BJ (cell line): ENCODE results near the gene MYH10. TPM values are rescaled to one million over a fixed set of nuclear protein-coding genes. Genes with fewer than 3 reads are reported as not detected.

Experiments
- CTCF ChIA-PET: fragments of 350-600 bp; formaldehyde crosslinking; extraction: SDS; loops from one replicate; lab custom pipeline; 2021; ENCODE audit warnings: antibody characterized with exemption, inconsistent platforms; lab: Yijun Ruan, JAX
- POLR2A ChIA-PET: fragments of 300-600 bp; sonication (Branson Sonifier 250); formaldehyde crosslinking; extraction: SDS; loops from one replicate; lab custom pipeline; 2021; ENCODE audit warnings: antibody characterized with exemption; lab: Charles Lee
- DNase-seq: peaks from one replicate; pipeline ENCODE4 v3.0.0-alpha.2; 2011; ENCODE audit warnings: low read depth
- H3K27me3 ChIP-seq: 2 replicates; pipeline ENCODE4 v1.6.0; 2011; ENCODE audit warnings: low read length; ENCODE audit not compliant: control insufficient read depth, insufficient read depth
- H3K36me3 ChIP-seq: 2 replicates; pipeline ENCODE4 v1.5.1; 2011; ENCODE audit warnings: low read length; ENCODE audit not compliant: control insufficient read depth, insufficient read depth
- H3K4me3 ChIP-seq: 2 replicates; pipeline ENCODE4 v1.5.1; 2011; ENCODE audit warnings: low read depth, mild to moderate bottlenecking, control low read depth, low read length
- CTCF ChIP-seq: IDR thresholded peaks from 2 replicates; pipeline ENCODE4 v1.5.1; 2011; ENCODE audit warnings: low read depth, mild to moderate bottlenecking, control low read depth, inconsistent platforms, low read length, moderate library complexity; ENCODE audit not compliant: insufficient read depth
- polyA plus RNA-seq: library from polyadenylated mRNA; depleted of rRNA; stranded (reverse); fragments of >200 nt; gene quantifications from 2 replicates; pipeline ENCODE4 v1.2.3, GENCODE V29; 2011

The MYH10 gene
- polyA plus RNA-seq, 1 experiment = 62.1 TPM

DNA sequence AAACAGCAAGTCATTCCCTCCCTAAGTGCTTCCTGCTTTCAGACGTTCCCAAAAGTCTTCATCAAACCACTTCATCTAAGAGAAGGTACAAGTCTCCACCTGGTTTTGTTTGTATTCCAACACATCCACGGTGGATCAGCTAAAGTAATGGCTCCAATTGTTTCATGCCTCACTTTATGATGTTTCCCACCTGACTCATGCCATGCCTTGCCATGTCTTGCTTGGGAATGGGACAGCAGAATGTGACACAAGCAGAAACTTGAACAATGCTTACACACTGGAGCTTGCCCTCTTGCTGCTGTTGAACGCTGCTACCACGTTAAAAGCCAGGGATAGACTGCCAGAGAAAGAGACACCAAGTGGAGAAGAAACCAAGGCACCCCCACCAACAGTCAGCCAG is 43.8 kb downstream of the MYH10 start:
- Histone ChIP-seq H3K36me3 (peaks cover 5% of the 10 kb centered on the region), H3K4me3 (no peak overlapping the region), H3K27me3 (no peaks in the 10 kb centered on the region)
- no peak for TF ChIP-seq CTCF
- ChIA-PET CTCF (no interaction called here), POLR2A (no interaction called here)
- no peak for DNase-seq

DNA sequence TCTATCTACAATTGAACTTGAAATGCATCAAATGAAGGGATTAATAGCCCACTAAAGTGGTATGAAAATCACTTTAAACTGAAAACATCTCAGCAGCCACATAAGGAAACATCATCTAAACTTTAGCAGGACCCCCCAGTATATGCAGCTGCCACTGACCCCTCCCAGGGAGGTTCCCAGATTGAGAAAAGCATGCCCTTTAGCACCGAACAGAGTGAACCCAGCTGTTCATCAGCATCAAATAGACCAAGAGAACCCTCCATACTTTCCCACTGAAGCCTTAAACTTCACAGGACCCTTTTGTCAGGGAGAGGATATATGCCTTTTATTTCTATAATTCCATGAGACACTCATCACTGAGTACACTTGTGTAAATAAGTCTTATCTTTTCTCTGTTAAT is 44.6 kb downstream of the MYH10 start:
- DNase-seq = no peak
- H3K36me3 ChIP-seq = peaks cover 5% of the 10 kb centered on the region
- ChIA-PET POLR2A (no interaction called here), CTCF (interaction anchor here (2.5 kb wide), 1 partner anchor 160 kb away, joined by 6 read pairs; no protein-coding TSS in a partner anchor)
- no peak overlapping the region for H3K4me3 ChIP-seq
- no peak for TF ChIP-seq CTCF
- H3K27me3 ChIP-seq = no peaks in the 10 kb centered on the region

DNA sequence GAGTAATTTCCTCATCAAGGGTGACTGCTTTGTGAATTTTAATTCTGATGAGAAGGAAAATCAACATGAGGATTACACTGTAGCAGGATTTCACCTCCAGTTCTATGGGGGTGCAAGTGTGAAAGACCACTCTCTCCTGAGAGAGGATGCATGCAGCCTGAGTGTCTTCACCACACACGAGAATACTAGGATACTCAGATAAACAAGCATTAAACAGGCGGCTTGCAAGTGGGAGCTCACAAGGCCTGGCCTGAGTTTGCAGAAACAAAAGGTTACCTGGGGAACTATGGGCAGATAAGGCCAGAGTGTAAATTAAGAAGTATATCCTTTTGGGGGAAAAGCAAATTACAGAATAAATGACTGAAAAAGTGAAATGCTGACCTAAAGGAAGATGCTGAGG is 46.6 kb downstream of the MYH10 start:
- ChIA-PET CTCF (interaction anchor here (0.8 to 2.5 kb wide), 2 partner anchors 9 to 162 kb away, joined by 3 to 6 read pairs; no protein-coding TSS in a partner anchor), POLR2A (no interaction called here)
- no peak for DNase-seq
- TF ChIP-seq CTCF = no peak
- Histone ChIP-seq H3K4me3 (no peak overlapping the region), H3K36me3 (peaks cover 5% of the 10 kb centered on the region), H3K27me3 (no peaks in the 10 kb centered on the region)

DNA sequence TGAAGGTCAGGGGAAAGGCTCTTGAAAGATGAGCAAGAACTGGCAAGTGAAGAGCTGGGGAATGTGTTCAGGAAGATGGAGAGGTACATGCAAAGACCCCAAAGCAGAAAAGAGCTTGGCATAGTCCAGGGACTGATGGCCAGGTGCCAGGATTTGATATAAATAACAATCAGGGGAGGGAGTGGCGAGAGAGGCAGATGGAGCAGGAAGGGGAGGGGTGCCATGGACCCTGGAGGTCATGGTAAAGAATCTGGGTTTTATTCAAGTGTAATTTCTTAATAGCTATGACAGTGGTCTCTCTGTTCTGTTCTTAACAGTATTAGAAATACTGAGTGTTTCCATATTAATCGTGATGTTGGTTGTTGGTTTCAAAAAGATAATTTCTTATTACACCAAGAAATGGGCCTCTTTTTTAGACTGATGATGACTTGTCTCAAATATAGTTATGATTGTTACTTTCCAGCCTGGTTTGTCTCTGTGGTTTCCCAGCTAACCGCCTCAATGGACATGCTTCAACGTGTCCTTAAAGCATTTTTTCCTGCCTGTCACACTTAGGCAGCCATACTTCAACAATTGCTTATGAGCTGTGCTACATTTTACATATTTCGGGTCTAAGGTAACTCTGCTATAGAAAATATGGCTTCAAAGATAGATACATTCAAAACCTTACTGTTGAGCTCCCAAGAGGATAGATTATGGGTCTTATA is 49.4 kb downstream of the MYH10 start:
- no peak overlapping the region for H3K4me3 ChIP-seq
- peaks cover 5% of the 10 kb centered on the region for H3K36me3 ChIP-seq
- ChIA-PET CTCF (interaction anchor here (1.3 to 1.8 kb wide), 3 partner anchors 8 to 205 kb away, joined by 3 to 7 read pairs (median 4); no protein-coding TSS in a partner anchor), POLR2A (no interaction called here)
- DNase-seq = no peak
- no peak for TF ChIP-seq CTCF
- H3K27me3 ChIP-seq = no peaks in the 10 kb centered on the region

DNA sequence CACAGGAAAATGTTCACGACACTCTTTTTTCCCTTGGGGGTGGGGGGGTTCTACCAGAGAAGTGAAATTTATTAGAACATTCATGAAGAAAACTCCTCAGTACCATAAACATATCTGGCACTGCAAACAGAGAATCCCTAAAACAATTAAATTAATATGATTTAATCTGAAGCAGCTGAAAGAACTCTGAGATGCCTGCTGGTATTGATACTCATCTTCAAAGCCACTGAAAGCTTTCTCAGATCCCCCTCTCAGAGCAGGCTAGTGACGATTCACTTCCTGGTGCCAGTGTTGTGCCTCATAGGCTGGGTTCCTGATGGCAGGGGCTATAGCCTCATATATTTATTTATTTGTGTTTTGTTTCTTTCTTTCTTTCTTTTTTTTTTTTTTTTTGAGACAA is 52.7 kb downstream of the MYH10 start:
- no peak for DNase-seq
- no peak for TF ChIP-seq CTCF
- CTCF ChIA-PET = no interaction called here
- H3K36me3 ChIP-seq = peaks cover 9% of the 10 kb centered on the region
- POLR2A ChIA-PET = no interaction called here
- H3K27me3 ChIP-seq = no peaks in the 10 kb centered on the region
- H3K4me3 ChIP-seq = no peak overlapping the region
